ENCODE data around the gene CPNE4. TPM values are rescaled to one million over a fixed set of nuclear protein-coding genes. Genes with fewer than 3 reads are reported as not detected.

CPNE4 gene
- total and polyA plus RNA-seq, 2 donors (not counting 3 experiments of a cell fraction or from before 2014, with no cell fraction given): not detected

GRCh38 chr3:131744765-131745164, 290.0 kb downstream of the CPNE4 start:
- DNase-seq (ENCODE audit: low read depth, low spot score) (no peak), FAIRE-seq (no peak)
- no peak overlapping the region for H3K9ac ChIP-seq (replicated peaks; ENCODE audit: extremely low read depth, insufficient read depth, low read length)
- POLR2A ChIA-PET: no interaction called here
- dilution Hi-C loops (cut with MboI; ENCODE audit: extremely low pct_ligation_motif_present, low sequenced_read_pairs): no loop called here
- H3K4me1 ChIP-seq (ENCODE audit: control insufficient read depth, extremely low read depth, insufficient read depth, low read length): no peaks in the 10 kb centered on the region
- H4K20me1 ChIP-seq (replicated peaks; ENCODE audit: control insufficient read depth, extremely low read depth, insufficient read depth, low read length): no peaks in the 10 kb centered on the region
- no peak overlapping the region for H3K27ac ChIP-seq (ENCODE audit: insufficient read depth, low read depth, low read length)
- no TSS peak for BruUV-seq (replicated peaks)
- H3K4me3 ChIP-seq (replicated peaks in 1 of 3; ENCODE audit: insufficient read depth in 1 of 3, low read depth in 1 of 3, low read length in 3 of 3): no peak overlapping the region
- H3K9me3 ChIP-seq (replicated peaks; ENCODE audit: control insufficient read depth, insufficient read depth, low read length): no peaks in the 10 kb centered on the region
- CTCF ChIA-PET: interaction anchor here (1.4 kb wide), 1 partner anchor 25 kb away, joined by 3 read pairs; no protein-coding TSS in a partner anchor
- H2AFZ ChIP-seq (ENCODE audit: low read depth, low read length): no peak overlapping the region
- H3K79me2 ChIP-seq (ENCODE audit: control insufficient read depth, insufficient read depth, low read length): no peaks in the 10 kb centered on the region
- intact Hi-C loops (cut with micrococcal nuclease): loop anchor here (10.0 kb wide), 1 partner anchor 580 kb away; no protein-coding TSS in a partner anchor
- H3K9me1 ChIP-seq (replicated peaks; ENCODE audit: control insufficient read depth, extremely low read depth, insufficient read depth, low read length): no peaks in the 10 kb centered on the region
- no peaks in the 10 kb centered on the region for H3K36me3 ChIP-seq (ENCODE audit: control insufficient read depth in 2 of 2, extremely low read depth in 1 of 2, insufficient read depth in 2 of 2, low read length in 2 of 2)
- no peak for TF ChIP-seq MYC (IDR thresholded peaks at IDR 0.05; ENCODE audit: low read depth, low read length)
- H3K27me3 ChIP-seq (ENCODE audit: control insufficient read depth in 2 of 2, insufficient read depth in 2 of 2, low read length in 2 of 2): no peaks in the 10 kb centered on the region
- no peak overlapping the region for H3K4me2 ChIP-seq (ENCODE audit: insufficient read depth, low read length)

- DNase-seq (ENCODE audit: low read depth, low spot score) (no peak), FAIRE-seq (no peak)
- Histone ChIP-seq H3K36me3 (ENCODE audit: control insufficient read depth in 2 of 2, extremely low read depth in 1 of 2, insufficient read depth in 2 of 2, low read length in 2 of 2) (no peaks in the 10 kb centered on the region), H3K27me3 (ENCODE audit: control insufficient read depth in 2 of 2, insufficient read depth in 2 of 2, low read length in 2 of 2) (no peaks in the 10 kb centered on the region), H3K79me2 (ENCODE audit: control insufficient read depth, insufficient read depth, low read length) (no peaks in the 10 kb centered on the region), H3K4me2 (ENCODE audit: insufficient read depth, low read length) (no peak overlapping the region), H3K9me3 (replicated peaks; ENCODE audit: control insufficient read depth, insufficient read depth, low read length) (no peaks in the 10 kb centered on the region), H3K9me1 (replicated peaks; ENCODE audit: control insufficient read depth, extremely low read depth, insufficient read depth, low read length) (no peaks in the 10 kb centered on the region), H3K4me1 (ENCODE audit: control insufficient read depth, extremely low read depth, insufficient read depth, low read length) (no peaks in the 10 kb centered on the region), H3K9ac (replicated peaks; ENCODE audit: extremely low read depth, insufficient read depth, low read length) (no peak overlapping the region), H4K20me1 (replicated peaks; ENCODE audit: control insufficient read depth, extremely low read depth, insufficient read depth, low read length) (no peaks in the 10 kb centered on the region), H3K4me3 (replicated peaks in 1 of 3; ENCODE audit: insufficient read depth in 1 of 3, low read depth in 1 of 3, low read length in 3 of 3) (no peak overlapping the region), H2AFZ (ENCODE audit: low read depth, low read length) (no peak overlapping the region), H3K27ac (ENCODE audit: insufficient read depth, low read depth, low read length) (no peak overlapping the region)
- no TSS peak for BruUV-seq (replicated peaks)
- POLR2A ChIA-PET: no interaction called here
- intact Hi-C loops (cut with micrococcal nuclease) (loop anchor here (10.0 kb wide), 1 partner anchor 578 kb away; no protein-coding TSS in a partner anchor), dilution Hi-C loops (cut with MboI; ENCODE audit: extremely low pct_ligation_motif_present, low sequenced_read_pairs) (no loop called here)
- CTCF ChIA-PET: no interaction called here
- TF ChIP-seq FOS (IDR thresholded peaks at IDR 0.05; ENCODE audit: borderline replicate concordance, insufficient read depth, low read length): no peak
- no peak for TF ChIP-seq POLR2AphosphoS5 (IDR thresholded peaks at IDR 0.05; ENCODE audit: insufficient read depth, low read depth, low read length)
- no peak for TF ChIP-seq JUN (IDR thresholded peaks at IDR 0.05; ENCODE audit: borderline replicate concordance, insufficient read depth, insufficient read length, low read depth)
- TF ChIP-seq POLR2A (IDR thresholded peaks at IDR 0.05; ENCODE audit: low read depth, low read length): no peak
- TF ChIP-seq GATA2 (IDR thresholded peaks at IDR 0.05; ENCODE audit: insufficient read depth, insufficient read length, low read depth, low read length): no peak
- no peak for TF ChIP-seq MAX (IDR thresholded peaks at IDR 0.05; ENCODE audit: insufficient read depth, insufficient read length)
- no peak for TF ChIP-seq MYC (IDR thresholded peaks at IDR 0.05; ENCODE audit: low read depth, low read length)
- no peak for TF ChIP-seq CTCF (IDR thresholded peaks at IDR 0.05; ENCODE audit: extremely low read depth in 1 of 2, insufficient read depth in 1 of 2, low read depth in 1 of 2, low read length in 2 of 2)
- no peak for TF ChIP-seq EZH2 (IDR thresholded peaks at IDR 0.05; ENCODE audit: borderline replicate concordance, low read depth, low read length, severe bottlenecking)
Observed at GRCh38 chr3:131743126-131743525, 291.7 kb downstream of the CPNE4 start.

Data from endothelial cell of umbilical vein (primary cell).